H1 (cell line): ENCODE data around the gene PTPRT. TPM values are rescaled to one million over a fixed set of nuclear protein-coding genes. Genes with fewer than 3 reads are reported as not detected.

Experiments used
- CTCF ChIA-PET: fragments of 300-600 bp; sonication (Branson Sonifier 250); formaldehyde crosslinking; loops from one replicate; lab custom pipeline; 2021; ENCODE audit not compliant: partially characterized antibody; lab: Charles Lee
- POLR2A ChIA-PET: fragments of 300-600 bp; sonication (Branson Sonifier 250); formaldehyde crosslinking; loops from one replicate; lab custom pipeline; 2021; ENCODE audit warnings: inconsistent platforms; ENCODE audit not compliant: partially characterized antibody; lab: Charles Lee
- DNase-seq, 2 experiments: peaks; one replicate each; pipeline versions ENCODE4 v3.0.0 to v3.0.0-alpha.2; 2010 to 2022; ENCODE audit warnings: low spot score in 2 of 2, low read depth in 1 of 2, mixed read lengths in 1 of 2
- FAIRE-seq: peaks from 2 replicates; lab custom pipeline; 2011; peaks lifted over from hg19 to GRCh38; lab: Jason Lieb, UNC
- H2AFZ ChIP-seq: 2 replicates; pipeline ENCODE4 v1.8.1; 2012; ENCODE audit warnings: low read length, inconsistent platforms
- H2AK5ac ChIP-seq: 2 replicates; pipeline ENCODE4 v1.6.1; 2013; ENCODE audit warnings: low read depth, low read length
- H2BK120ac ChIP-seq: replicated peaks from 2 replicates; pipeline ENCODE3; 2013; ENCODE audit warnings: low read depth, low read length, inconsistent platforms
- H2BK12ac ChIP-seq: 2 replicates; pipeline ENCODE4 v1.6.1; 2013; ENCODE audit warnings: low read depth, low read length
- H2BK15ac ChIP-seq: 2 replicates; pipeline ENCODE4 v1.6.1; 2013; ENCODE audit warnings: low read length
- H2BK20ac ChIP-seq: 2 replicates; pipeline ENCODE4 v1.6.1; 2013; ENCODE audit warnings: low read length
- H2BK5ac ChIP-seq: 2 replicates; pipeline ENCODE4 v1.6.1; 2013; ENCODE audit warnings: low read depth, low read length
- H3K14ac ChIP-seq: 2 replicates; pipeline ENCODE4 v1.6.1; 2013; ENCODE audit warnings: inconsistent platforms; ENCODE audit not compliant: insufficient read length
- H3K18ac ChIP-seq: 2 replicates; pipeline ENCODE4 v1.6.1; 2013; ENCODE audit warnings: low read length; ENCODE audit errors: extremely low read depth
- H3K23ac ChIP-seq: 2 replicates; pipeline ENCODE4 v1.6.1; 2013; ENCODE audit warnings: inconsistent platforms; ENCODE audit not compliant: insufficient read length
- H3K23me2 ChIP-seq: 2 replicates; pipeline ENCODE4 v1.6.1; 2013; ENCODE audit warnings: low read depth, low read length
- H3K27ac ChIP-seq: 2 replicates; pipeline ENCODE4 v1.6.1; 2011; ENCODE audit warnings: low read depth, low read length, inconsistent platforms
- H3K27me3 ChIP-seq, 4 experiments: replicated peaks in 1 of 4; 1 replicate in 1 of 4; 2 replicates in 3 of 4; pipeline versions ENCODE4 v1.6.1 to v1.8.1; 2011 to 2013; ENCODE audit warnings: low read length in 3 of 4, mild to moderate bottlenecking in 3 of 4, inconsistent platforms in 2 of 4, mixed read lengths in 2 of 4, moderate library complexity in 1 of 4; ENCODE audit not compliant: control insufficient read depth in 3 of 4, insufficient read depth in 3 of 4; ENCODE audit errors: extremely low read depth in 1 of 4
- H3K36me3 ChIP-seq, 4 experiments: 2 replicates each; pipeline versions ENCODE4 v1.6.1 to v1.8.1; 2011 to 2013; ENCODE audit warnings: mild to moderate bottlenecking in 4 of 4, low read length in 3 of 4, moderate library complexity in 2 of 4, control low read depth in 1 of 4, inconsistent platforms in 1 of 4; ENCODE audit not compliant: insufficient read depth in 4 of 4, control insufficient read depth in 2 of 4
- H3K4ac ChIP-seq: replicated peaks from 2 replicates; pipeline ENCODE3; 2013; ENCODE audit warnings: low read length, low read depth, mixed read lengths, inconsistent platforms; ENCODE audit not compliant: insufficient read length
- H3K4me1 ChIP-seq, 4 experiments: replicated peaks in 1 of 4; 1 replicate in 1 of 4; 2 replicates in 3 of 4; pipeline versions ENCODE4 v1.6.1 to v1.8.1; 2011 to 2013; ENCODE audit warnings: low read length in 3 of 4, inconsistent platforms in 2 of 4, mixed read lengths in 1 of 4; ENCODE audit not compliant: insufficient read depth in 4 of 4, control insufficient read depth in 3 of 4
- H3K4me2 ChIP-seq, 2 experiments: 2 replicates each; pipeline versions ENCODE4 v1.6.1 to v1.8.1; 2011 to 2013; ENCODE audit warnings: low read depth in 2 of 2, low read length in 2 of 2, control low read depth in 1 of 2, inconsistent platforms in 1 of 2, mild to moderate bottlenecking in 1 of 2; ENCODE audit not compliant: insufficient read depth in 1 of 2
- H3K4me3 ChIP-seq, 4 experiments: fragments of 200-600, 300-600 bp in 1 of 4; sonication (generic), shearing (Covaris generic), sonication (Bioruptor Twin) in 1 of 4; 2 replicates each; pipeline versions ENCODE4 v1.5.1 to v1.8.1; 2011 to 2016; ENCODE audit warnings: low read length in 4 of 4, low read depth in 3 of 4, control low read depth in 2 of 4, inconsistent platforms in 2 of 4, mild to moderate bottlenecking in 2 of 4, mixed read lengths in 1 of 4, moderate library complexity in 1 of 4; ENCODE audit not compliant: insufficient read depth in 2 of 4; ENCODE audit errors: extremely low read depth in 1 of 4
- H3K56ac ChIP-seq: replicated peaks from 2 replicates; pipeline ENCODE3; 2013; ENCODE audit warnings: low read depth, mild to moderate bottlenecking, mixed read lengths, low read length, inconsistent platforms; ENCODE audit not compliant: insufficient read length
- H3K79me1 ChIP-seq: 2 replicates; pipeline ENCODE4 v1.6.1; 2013; ENCODE audit warnings: low read depth, low read length, control low read depth
- H3K79me2 ChIP-seq, 2 experiments: 2 replicates each; pipeline versions ENCODE4 v1.6.1 to v1.8.1; 2012 to 2013; ENCODE audit warnings: low read length in 2 of 2, mild to moderate bottlenecking in 2 of 2, inconsistent platforms in 1 of 2; ENCODE audit not compliant: insufficient read depth in 2 of 2, control insufficient read depth in 1 of 2
- H3K9ac ChIP-seq, 4 experiments: replicated peaks in 1 of 4; 1 replicate in 1 of 4; 2 replicates in 3 of 4; pipeline versions ENCODE4 v1.6.1 to v1.8.1; 2011 to 2013; ENCODE audit warnings: low read depth in 3 of 4, low read length in 3 of 4, control low read depth in 2 of 4, mild to moderate bottlenecking in 2 of 4, moderate library complexity in 2 of 4, inconsistent platforms in 1 of 4; ENCODE audit errors: extremely low read depth in 1 of 4
- H3K9me3 ChIP-seq, 2 experiments: 2 replicates each; pipeline versions ENCODE4 v1.6.1 to v1.8.1; 2012 to 2013; ENCODE audit warnings: mild to moderate bottlenecking in 2 of 2, moderate library complexity in 2 of 2, control low read depth in 1 of 2, inconsistent platforms in 1 of 2, low read depth in 1 of 2, low read length in 1 of 2, mixed read lengths in 1 of 2; ENCODE audit not compliant: insufficient read depth in 2 of 2
- H4K20me1 ChIP-seq, 2 experiments: replicated peaks in 1 of 2; 2 replicates each; pipeline versions ENCODE3 to v1.8.1; 2011 to 2013; ENCODE audit warnings: inconsistent platforms in 2 of 2, low read length in 2 of 2, mild to moderate bottlenecking in 1 of 2; ENCODE audit not compliant: insufficient read depth in 2 of 2, control insufficient read depth in 1 of 2
- H4K5ac ChIP-seq: 2 replicates; pipeline ENCODE4 v1.6.1; 2013; ENCODE audit warnings: low read length, low read depth, mixed read lengths, inconsistent platforms; ENCODE audit not compliant: insufficient read length
- H4K8ac ChIP-seq: 2 replicates; pipeline ENCODE4 v1.8.0; 2013; ENCODE audit warnings: mild to moderate bottlenecking, moderate library complexity, low read length, inconsistent platforms; ENCODE audit not compliant: insufficient read depth; ENCODE audit errors: extremely low read depth
- H4K91ac ChIP-seq: replicated peaks from 2 replicates; pipeline ENCODE3; 2013; ENCODE audit warnings: low read length, mixed read lengths, inconsistent platforms; ENCODE audit not compliant: insufficient read length
- RBBP5 ChIP-seq: IDR thresholded peaks from 2 replicates; pipeline ENCODE4 v1.7.1; 2012; ENCODE audit warnings: low read depth, mild to moderate bottlenecking, inconsistent platforms, low read length, moderate library complexity, borderline replicate concordance
- polyA plus RNA-seq, 7 experiments: library from polyadenylated mRNA; depleted of rRNA in 3 of 7; stranded (reverse) in 5 of 7; unstranded in 2 of 7; fragments of >200 nt in 5 of 7; fragments of 200-250 nt in 2 of 7; gene quantifications; 1 replicate in 5 of 7; 2 replicates in 1 of 7; 4 replicates in 1 of 7; pipeline versions ENCODE4 v1.2.1 to v1.2.3, GENCODE V29; 2011 to 2013; ENCODE audit warnings: missing spikeins in 2 of 7, mixed read lengths in 2 of 7
- total RNA-seq: library from RNA; stranded (reverse); fragmentation: NEBNext Ultra II Directional; extraction: Animal tissue kit (Norgen Biotek cat#: 25700); gene quantifications from 2 replicates; pipeline ENCODE4 v1.2.1, GENCODE V29; 2021

The PTPRT gene
- total and polyA plus RNA-seq, 2 of the 8 experiments (the other 6 are each of a cell fraction or from before 2014, with no cell fraction given) = 0.33 to 1.8 TPM

DNA sequence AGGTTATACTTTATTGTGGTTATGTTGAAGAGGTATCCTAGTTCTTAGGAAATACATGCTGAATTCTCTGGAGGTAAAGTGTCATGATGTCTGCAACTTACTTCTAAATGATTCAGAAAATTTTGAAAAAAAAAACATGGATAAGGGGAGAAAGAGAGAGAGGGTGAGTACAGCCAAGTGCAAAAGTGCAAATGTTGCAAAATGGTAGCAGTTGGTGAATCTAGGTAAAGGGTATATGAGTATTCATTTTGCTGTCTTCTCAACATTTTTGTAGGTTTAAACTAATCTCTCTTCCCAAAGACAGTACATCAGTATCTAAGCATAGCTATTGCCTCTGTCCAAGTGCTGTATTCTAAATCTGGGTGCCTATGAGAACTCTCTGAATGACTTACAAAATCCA is 992.1 kb downstream of the PTPRT start:
- TF ChIP-seq RBBP5 = no peak
- Histone ChIP-seq H3K9me3 (no peaks in the 10 kb centered on the region), H3K27ac (no peak overlapping the region), H3K27me3 (no peaks in the 10 kb centered on the region; a peak in 1 of 7 replicates), H3K14ac (no peak overlapping the region), H2BK120ac (no peak overlapping the region), H2BK5ac (no peak overlapping the region), H3K36me3 (no peaks in the 10 kb centered on the region), H3K79me1 (no peaks in the 10 kb centered on the region), H3K4me3 (no peak overlapping the region), H3K23ac (no peak overlapping the region), H3K23me2 (no peaks in the 10 kb centered on the region), H3K4me1 (no peaks in the 10 kb centered on the region), H3K56ac (no peak overlapping the region), H3K79me2 (no peaks in the 10 kb centered on the region), H2BK15ac (no peak overlapping the region), H2AFZ (no peak overlapping the region), H4K5ac (no peak overlapping the region), H2BK20ac (no peak overlapping the region), H3K9ac (no peak overlapping the region), H2AK5ac (no peak overlapping the region), H4K20me1 (no peaks in the 10 kb centered on the region), H2BK12ac (no peak overlapping the region), H3K4me2 (no peak overlapping the region), H4K8ac (no peak overlapping the region), H3K4ac (no peak overlapping the region), H4K91ac (no peak overlapping the region), H3K18ac (no peak overlapping the region)
- FAIRE-seq (no peak), DNase-seq (no peak)
- CTCF ChIA-PET = interaction anchor here (1.2 kb wide), 1 partner anchor 463 kb away, joined by 4 read pairs; no protein-coding TSS in a partner anchor
- POLR2A ChIA-PET = no interaction called here
